ENCODE results near the gene CHERP.
A peak's percentile ranks its signal among the peaks of the same experiment; 100 is the strongest.

The CHERP gene

GRCh38 chr19:16542045-16542909 is at the start of gene CHERP:
Gene CHERP (minus strand): TSS chr19:16542437. CDS start chr19:16542378, 59 bp downstream.
- DNase-seq: peak; percentile 95

GRCh38 chr19:16590876-16591802 is 48.9 kb upstream of the CHERP start:
- no peak for DNase-seq

GRCh38 chr19:16589917-16590316 is 47.7 kb upstream of the CHERP start:
- DNase-seq: no peak

DNA sequence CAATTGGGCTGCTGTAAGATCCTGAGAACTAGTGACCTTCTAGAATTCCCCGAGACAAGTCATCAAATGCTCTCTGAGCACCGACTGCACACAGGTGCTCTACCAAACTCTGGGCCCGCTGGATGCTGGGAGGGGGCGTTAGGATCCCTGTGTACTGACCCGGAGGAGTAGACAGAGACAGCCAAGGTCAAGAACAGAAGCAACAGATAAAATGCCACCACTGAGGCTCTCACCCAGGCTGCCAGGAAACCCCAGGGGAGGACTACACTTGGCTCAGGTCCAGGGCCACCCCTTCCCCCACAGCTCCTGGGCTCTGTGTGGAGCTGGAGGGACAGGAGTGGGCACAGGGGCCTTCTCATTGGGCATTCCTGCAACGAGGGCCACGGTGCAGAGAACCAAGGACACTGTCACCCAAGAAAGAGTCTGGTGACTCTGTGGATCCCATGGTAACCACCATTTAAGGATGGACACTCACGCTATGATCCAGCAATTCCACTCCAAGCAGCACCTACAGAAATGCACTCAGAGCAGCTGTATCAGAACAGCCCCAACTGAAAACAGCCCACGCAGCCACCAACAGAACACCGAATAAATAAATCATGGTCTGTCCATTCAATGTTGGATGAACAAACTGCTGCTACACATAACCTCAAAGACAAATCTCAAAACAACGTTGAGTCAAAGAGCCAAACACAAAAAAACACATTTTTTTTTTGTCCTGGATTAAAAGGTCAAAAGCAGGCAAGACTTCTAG is 46.8 kb upstream of the CHERP start:
- DNase-seq: peak; percentile 23

- peak; percentile 79 for DNase-seq
Measured at GRCh38 chr19:16587833-16588823, 45.9 kb upstream of the CHERP start.

DNA sequence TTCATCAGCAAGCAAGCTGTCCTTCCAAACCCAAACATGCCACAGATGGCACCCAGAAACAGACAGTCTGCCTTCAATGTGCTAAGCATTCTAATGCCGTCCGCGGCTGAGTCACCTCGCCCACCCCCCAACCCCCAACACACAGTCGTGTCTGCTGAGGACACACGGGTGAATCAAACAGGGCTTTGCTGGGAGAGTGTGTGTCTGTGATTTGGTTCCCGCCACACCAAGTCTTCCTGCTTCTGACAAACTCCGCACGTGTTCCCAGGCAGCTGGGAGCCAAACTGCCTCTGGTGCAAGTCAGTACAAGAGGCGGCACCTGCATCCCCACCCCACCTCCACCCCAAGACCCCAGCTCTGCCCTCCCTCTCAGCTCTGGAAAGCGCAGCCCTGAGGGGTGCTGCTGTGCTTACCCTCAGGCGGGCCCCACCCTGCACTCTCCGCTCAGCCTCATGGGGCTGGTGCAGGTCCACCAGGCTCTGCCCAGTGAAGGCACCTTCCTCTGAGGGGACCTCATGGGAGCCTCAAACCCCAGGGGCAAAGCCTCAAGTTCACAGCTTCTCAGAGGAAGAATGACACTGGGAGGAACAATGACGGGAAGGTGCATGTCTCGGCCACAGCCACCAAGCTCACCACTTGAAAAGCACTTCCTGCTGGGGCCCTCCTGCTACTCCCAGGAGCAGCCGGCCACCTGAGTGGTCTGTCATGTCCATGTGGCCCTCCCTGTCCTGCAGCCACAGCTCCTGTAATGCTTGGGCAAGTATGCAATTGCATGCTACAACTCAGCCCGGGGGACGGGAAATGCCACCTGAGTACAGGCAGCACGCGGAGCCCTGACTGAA is 45.0 kb upstream of the CHERP start:
- no peak for DNase-seq

- no peak for DNase-seq
Measured at GRCh38 chr19:16586477-16586871, 44.2 kb upstream of the CHERP start.

- DNase-seq: no peak
Measured at GRCh38 chr19:16585808-16586476, 43.7 kb upstream of the CHERP start.

DNA sequence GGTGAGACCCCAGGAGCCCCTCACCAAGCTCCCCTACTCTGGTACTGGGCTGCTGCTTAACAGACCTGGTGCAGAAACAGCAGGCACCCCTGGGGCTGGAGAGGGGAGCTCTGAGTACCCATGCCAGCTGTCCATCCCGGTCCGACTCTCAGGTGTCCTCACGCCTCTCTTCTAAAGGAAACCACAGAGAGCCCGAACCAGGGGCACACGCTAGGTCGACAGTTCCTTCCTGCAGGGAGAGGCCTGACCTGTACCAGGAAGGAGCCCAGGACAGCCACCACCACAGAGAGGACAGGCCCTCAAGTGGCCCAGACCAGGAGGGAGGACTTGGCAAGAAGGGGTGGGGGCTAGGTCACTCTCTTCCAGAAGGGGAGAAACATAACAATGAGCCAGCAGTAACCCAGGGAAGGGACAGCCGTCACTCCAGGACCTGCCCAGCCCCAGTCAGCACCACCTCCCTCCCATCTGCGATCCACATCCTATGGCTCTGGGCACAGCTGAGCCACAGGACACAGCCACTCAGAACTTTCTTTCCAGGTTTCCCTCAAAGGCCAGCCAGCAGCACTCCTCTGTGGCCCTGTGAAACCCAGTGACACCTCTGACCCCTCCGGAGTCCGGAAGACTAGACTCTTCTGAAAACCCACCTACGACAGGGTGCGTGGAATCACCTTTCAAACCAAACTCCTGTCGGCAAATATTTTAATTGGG is 43.0 kb upstream of the CHERP start:
- no peak for DNase-seq

DNA sequence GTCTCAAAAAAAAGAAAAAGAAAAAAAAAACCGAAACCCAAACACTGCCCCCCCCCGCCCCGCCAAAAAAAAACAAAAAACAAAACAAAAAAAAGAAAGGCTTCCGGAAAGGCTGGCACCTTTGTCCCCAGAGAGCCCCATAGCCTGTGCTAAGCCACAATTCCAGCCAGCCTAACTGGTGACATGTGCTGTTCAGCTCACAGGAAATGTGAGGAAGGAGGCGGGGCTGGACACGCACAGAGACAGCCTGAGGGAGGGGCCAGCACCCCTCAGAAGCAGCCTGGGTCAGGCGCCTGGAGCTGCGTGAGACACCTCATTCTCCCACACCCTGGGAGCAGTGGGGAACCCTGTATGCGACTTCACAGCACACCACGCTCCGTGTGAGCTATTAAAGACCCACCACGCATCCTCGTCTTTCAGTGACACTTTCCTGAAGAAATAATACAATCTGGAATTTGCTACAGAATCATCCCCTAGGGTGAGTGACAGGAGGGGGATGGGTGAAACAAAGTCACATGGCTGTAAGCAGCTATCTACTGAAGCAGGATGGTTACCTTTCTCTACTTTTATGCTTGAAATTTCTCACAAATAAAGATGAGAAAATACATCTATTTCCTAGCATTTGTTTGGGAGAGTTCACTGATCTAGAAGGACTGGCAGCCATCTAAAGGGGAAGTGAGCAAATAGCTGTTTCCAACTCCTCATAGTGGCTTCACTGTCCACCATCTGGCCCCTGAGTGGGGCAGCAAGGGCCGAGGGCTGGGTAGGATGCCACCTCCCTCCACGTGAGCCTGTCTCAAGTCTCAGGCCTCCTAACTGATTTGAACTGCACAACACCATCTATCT is 42.2 kb upstream of the CHERP start:
- DNase-seq: peak; percentile 88

DNA sequence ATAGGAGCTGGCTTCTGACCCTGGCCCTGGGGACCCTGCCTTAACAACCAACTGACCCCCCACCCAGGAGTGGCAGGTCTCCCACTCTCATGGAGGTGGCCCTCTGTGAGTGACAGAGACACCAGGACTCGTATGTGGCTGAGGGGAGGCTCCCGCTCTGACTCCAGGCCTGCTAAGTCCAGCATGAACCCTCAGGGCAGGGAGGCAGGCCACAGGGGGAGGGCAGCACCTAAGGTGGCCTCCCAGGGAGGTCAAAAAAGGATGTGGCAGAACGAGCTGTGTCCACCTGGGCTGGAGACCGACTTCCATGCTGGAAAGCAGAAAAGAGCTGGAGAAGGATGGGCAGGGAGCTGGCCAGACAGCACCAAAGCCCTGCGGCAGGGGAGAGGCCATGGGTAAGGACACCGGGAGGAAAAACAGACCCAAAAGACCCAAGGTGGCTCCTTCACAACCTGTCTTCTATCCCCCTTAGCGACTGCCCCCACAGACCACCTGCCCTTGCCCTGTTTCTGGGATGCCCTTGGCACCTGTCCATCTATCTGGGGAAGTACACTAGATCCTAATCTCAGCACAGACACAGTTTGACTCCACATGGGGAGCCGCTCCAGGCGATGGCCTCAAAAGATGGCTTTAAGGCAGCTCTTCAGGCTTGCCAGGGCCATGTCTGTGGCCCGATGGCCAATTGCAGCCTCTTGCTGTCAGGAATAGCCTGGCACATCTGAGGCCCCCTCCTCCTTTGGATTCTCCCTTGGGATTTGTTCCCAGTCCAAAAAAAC is 40.4 kb upstream of the CHERP start:
- DNase-seq: no peak

DNA sequence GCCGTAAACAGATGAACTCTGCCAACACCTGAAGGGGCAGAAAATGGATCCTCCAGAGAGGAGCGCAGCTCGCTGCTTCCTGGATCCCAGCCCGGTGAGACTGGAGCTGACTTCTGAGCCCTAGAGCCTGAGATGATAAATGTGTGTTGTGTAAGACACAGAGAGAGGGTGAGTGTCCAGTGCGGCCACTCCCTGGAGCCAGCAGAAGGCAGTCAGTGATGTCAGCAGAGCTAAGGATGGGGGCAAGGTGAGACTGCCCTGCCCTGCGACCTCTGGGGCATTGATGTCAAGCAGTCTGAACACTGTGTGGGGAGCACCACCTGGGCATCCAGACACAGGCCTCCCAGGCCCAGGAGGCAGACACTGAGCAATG is 39.7 kb upstream of the CHERP start:
- no peak for DNase-seq

DNA sequence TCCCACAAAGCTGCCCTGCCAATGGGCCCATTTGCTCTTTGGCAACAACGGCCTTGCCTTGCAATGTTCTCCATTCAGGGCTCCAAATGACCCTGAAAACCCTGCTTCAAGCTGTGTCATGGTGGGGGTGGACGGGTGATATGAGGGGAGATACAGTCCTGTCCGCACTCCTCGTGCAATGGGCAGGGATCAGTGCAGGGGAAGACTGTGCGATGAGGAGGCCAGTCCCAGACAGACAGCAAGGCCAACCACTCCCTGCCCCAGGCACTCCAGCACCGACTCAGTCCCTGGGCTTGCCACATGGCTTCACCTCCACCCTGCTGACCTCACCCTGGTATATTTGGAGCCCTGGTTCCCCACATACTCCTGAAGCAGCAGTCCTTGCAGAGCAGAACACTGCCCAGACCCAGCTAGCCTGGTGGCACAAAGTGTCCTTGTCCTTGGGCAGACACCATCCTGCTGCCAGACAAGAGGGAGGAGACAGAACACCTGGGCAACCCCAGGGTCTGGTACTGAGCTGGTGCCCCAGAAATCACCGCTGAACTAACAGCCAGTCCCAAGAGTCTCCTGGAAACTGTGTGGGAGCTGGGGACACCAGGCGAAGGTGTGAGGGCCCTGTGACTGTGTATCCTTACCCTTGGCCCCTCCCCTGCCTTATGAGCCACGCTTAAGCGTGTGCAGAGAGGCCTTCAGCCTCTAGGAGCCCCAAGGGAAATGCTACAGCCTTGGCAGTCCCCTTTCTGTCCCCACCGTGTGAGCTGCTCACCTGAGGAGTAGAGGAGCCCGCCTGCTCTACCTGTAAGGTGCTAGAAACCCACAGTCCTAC is 39.1 kb upstream of the CHERP start:
- no peak for DNase-seq

DNA sequence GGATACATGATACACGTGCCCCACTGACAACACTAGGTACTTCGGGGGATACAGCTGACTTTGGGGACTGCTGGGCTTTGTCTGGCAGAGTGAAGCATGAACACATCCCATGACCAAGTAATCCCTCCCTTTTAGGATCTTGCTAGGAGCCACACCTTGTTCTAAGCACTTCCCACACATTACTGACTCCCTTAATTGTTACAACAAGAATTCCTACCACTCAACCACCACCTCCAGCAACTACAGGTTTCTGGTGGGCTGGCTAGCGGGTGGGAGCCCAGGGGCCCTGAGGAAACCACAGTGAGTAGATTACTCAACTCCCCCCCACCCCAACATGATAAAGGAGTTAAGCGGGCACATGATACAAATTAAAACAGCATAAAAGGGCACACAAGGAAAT is 37.1 kb upstream of the CHERP start:
- DNase-seq: no peak

DNA sequence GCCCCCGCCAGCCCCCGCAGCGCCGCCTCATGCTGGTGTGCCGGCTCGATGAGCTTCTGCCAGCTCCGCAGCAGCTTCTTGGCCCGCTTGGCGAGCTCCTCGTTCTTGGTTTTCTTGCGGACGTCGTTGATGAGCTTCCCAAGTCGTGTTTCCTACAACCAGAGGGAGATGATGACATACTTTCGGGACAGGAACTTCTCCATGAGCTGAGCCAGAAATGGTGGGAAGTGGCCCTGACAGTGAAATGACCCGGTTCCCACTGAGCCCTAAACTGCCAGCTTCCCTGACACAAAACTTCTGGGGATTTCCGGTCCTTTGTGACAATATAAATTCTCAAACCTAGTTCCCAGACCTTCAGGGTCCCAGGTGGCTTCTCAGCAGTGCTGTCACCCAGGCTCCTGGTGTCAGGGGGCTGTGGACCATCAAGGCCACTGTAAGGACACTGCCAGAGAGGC is 35.3 kb upstream of the CHERP start:
- no peak for DNase-seq

DNA sequence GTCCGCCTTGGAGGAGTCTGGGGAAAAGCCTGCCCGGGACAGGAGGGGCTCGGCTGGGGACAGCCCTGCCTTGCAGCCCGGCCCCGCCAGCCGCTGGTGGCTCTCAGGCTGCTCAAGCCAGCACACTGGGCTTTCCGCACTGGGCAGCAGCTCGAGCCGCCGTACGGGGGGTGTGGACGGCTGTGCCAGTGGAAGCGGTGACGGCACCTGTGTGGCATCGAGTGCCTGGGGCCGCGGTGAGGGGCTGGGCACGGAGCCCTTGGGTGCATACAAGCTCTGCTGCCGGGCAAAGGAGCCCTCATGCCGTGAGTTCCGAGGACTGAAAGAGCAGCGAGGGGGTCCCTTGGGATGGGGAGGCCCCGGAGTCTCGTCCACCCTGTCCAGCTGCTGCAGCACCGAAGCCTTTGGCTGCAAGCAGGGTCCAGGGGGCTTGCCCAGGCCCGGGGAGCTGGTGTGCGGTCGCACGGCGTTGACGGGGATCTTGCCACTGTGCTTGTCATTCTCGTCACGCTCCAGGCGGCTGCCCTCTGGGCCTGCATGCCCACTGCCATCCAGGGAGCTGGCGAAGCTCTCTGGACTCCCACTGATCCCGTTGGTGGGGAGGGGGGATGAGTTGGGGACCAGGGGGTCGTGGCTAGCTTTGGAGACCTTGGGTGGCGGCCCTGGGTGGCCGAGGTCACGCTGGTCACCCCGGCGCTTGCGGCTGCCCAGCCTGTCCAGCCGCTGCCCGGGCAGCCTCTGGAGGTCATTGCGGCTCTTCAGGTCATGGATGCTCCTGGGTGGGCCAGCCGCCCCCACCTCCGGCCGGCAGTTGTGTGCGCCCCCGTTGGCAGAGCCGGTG is 34.7 kb upstream of the CHERP start:
- no peak for DNase-seq
